Measurements from ENCODE around the gene ADARB2. TPM values are rescaled to one million over a fixed set of nuclear protein-coding genes. Genes with fewer than 3 reads are reported as not detected.

The ADARB2 gene
- total and polyA plus RNA-seq, 2 experiments from 2014 or later: 1.6 to 3.1 TPM

GRCh38 chr10:1138529-1138928 lies 598.8 kb downstream of the ADARB2 start:
- TF ChIP-seq, protein P1, sequence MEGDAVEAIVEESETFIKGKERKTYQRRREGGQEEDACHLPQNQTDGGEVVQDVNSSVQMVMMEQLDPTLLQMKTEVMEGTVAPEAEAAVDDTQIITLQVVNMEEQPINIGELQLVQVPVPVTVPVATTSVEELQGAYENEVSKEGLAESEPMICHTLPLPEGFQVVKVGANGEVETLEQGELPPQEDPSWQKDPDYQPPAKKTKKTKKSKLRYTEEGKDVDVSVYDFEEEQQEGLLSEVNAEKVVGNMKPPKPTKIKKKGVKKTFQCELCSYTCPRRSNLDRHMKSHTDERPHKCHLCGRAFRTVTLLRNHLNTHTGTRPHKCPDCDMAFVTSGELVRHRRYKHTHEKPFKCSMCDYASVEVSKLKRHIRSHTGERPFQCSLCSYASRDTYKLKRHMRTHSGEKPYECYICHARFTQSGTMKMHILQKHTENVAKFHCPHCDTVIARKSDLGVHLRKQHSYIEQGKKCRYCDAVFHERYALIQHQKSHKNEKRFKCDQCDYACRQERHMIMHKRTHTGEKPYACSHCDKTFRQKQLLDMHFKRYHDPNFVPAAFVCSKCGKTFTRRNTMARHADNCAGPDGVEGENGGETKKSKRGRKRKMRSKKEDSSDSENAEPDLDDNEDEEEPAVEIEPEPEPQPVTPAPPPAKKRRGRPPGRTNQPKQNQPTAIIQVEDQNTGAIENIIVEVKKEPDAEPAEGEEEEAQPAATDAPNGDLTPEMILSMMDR (IDR thresholded peaks at IDR 0.05; ENCODE audit: low read depth, low read length): no peak

DNA sequence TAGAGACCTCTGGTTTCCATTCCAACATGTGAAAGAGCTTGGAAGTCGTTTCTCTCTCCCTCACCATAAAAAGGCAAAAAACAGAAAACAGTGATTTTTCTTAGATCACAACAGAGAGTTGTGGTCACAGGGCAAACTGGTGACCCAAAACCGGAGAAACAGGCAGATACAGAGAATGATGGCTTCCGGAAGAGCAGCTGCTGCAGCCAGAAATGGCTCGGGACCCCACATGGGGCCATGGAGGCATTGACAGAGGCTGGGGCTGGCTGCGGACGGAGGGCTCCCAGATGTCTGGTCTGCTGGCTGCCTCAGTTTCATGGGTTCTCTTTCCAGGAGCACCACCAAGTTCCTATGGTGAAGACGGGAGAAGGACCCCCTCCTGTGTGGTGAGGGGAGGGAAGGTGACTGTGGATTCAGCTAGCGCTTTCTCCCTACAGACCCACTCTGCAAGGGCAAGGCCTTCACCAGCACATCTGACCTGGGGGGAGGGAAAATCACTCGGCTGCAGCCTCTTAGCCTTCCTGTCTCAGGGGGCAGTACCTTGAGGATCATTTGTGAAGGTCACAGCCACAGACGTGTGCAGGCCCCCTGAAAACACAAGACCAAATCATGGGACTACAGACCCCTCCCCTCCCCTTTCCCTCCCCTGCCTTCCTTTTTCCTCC lies 599.7 kb downstream of the ADARB2 start:
- no peaks in the 10 kb centered on the region for H3K36me3 ChIP-seq
- H3K27me3 ChIP-seq: no peaks in the 10 kb centered on the region
- no peaks in the 10 kb centered on the region for H3K9me3 ChIP-seq (ENCODE audit: low read depth)
- no peak for DNase-seq (ENCODE audit: low read depth in 1 of 2, low spot score in 1 of 2)
- H3K27ac ChIP-seq: no peak overlapping the region
- H3K4me1 ChIP-seq (ENCODE audit: low read depth): no peaks in the 10 kb centered on the region
- TF ChIP-seq, protein P1 (IDR thresholded peaks at IDR 0.05; ENCODE audit: low read depth, low read length): no peak
- H3K4me3 ChIP-seq: no peak overlapping the region

More at GRCh38 chr10:1138529-1138928, 598.8 kb downstream of the ADARB2 start:
- no peaks in the 10 kb centered on the region for H3K4me1 ChIP-seq (ENCODE audit: low read depth)
- no peak overlapping the region for H3K27ac ChIP-seq
- H3K36me3 ChIP-seq: no peaks in the 10 kb centered on the region
- H3K27me3 ChIP-seq: no peaks in the 10 kb centered on the region
- no peak for DNase-seq (ENCODE audit: low read depth in 1 of 2, low spot score in 1 of 2)
- H3K4me3 ChIP-seq: no peak overlapping the region
- H3K9me3 ChIP-seq (ENCODE audit: low read depth): no peaks in the 10 kb centered on the region

DNA sequence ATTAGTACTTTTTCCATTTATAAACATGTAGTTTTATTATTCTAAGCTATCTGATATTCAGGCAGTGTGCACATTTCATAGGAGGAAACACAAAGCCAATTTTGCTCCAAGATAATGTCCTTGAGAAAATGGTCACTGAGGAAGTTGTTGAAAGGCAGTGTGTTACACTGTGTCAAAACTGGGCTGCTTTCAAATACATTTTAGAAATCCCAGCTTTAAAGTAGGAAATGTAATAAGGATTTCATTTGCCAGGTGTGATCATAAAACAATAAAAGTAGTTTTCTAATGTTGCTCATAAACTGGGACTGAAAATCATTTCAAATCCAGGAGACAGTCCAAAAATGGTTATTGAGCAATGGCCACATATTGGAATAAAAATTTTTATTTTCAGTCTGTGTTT lies 601.1 kb downstream of the ADARB2 start:
- H3K27me3 ChIP-seq: no peaks in the 10 kb centered on the region
- H3K4me3 ChIP-seq: no peak overlapping the region
- no peaks in the 10 kb centered on the region for H3K36me3 ChIP-seq
- no peaks in the 10 kb centered on the region for H3K4me1 ChIP-seq (ENCODE audit: low read depth)
- TF ChIP-seq, protein P1 (IDR thresholded peaks at IDR 0.05; ENCODE audit: low read depth, low read length): no peak
- DNase-seq (ENCODE audit: low read depth in 1 of 2, low spot score in 1 of 2): no peak
- H3K9me3 ChIP-seq (ENCODE audit: low read depth): no peaks in the 10 kb centered on the region
- H3K27ac ChIP-seq: no peak overlapping the region

DNA sequence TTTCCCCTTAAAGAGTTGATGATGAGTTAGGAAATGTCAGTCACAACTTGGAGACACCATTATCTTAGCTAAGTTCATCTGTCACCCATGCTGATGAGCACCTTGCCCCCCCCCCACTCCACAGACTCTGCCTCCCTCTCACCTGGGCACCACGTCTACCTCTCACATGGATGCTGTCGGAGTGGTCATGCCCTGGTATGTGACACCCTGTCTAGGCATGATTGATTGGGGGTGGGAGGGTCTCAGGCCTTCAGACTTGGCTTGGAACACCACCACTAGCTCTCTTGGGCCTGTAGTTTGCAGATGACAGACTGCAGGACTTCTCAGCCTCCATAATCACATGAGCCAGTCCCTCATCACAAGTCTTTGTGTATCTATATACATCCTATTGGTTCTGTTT lies 603.2 kb downstream of the ADARB2 start:
- Histone ChIP-seq H3K36me3 (peaks cover 9% of the 10 kb centered on the region), H3K9me3 (ENCODE audit: low read depth) (no peaks in the 10 kb centered on the region), H3K4me3 (no peak overlapping the region), H3K27me3 (no peaks in the 10 kb centered on the region), H3K4me1 (ENCODE audit: low read depth) (no peaks in the 10 kb centered on the region), H3K27ac (no peak overlapping the region)
- DNase-seq (ENCODE audit: low read depth in 1 of 2, low spot score in 1 of 2): no peak
- TF ChIP-seq, protein P1 (IDR thresholded peaks at IDR 0.05; ENCODE audit: low read depth, low read length): no peak

DNA sequence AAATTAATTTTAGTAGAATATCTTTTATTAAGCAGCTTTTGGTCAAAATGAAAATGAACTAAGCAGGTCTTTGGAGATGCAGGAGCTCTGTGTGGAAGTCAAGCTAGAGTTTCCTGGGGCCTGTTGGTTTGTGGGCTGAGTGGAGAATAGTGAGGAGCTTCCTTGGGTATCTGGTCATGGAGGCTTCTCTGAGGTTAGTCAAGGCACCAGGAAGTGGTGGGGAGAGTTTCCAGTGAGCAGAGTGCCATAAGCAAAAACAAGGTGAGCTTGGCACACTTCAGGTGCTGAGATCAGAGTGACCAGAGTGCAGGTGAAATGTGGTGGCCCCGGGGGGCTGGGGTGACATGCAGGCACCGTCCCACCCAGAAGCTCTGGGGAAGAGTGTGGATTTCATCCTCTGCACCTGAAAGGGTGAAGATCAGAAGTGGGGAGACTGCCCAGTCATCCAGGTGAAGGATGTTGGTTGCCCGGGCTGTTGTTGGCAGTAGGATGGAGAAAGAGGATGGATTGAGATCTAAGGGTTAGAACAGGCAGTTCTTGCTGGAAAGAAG lies 603.8 kb downstream of the ADARB2 start:
- Histone ChIP-seq H3K4me1 (ENCODE audit: low read depth) (no peaks in the 10 kb centered on the region), H3K4me3 (no peak overlapping the region), H3K27ac (no peak overlapping the region), H3K36me3 (peaks cover 14% of the 10 kb centered on the region), H3K27me3 (no peaks in the 10 kb centered on the region), H3K9me3 (ENCODE audit: low read depth) (no peaks in the 10 kb centered on the region)
- DNase-seq (ENCODE audit: low read depth in 1 of 2, low spot score in 1 of 2): no peak
- TF ChIP-seq, protein P1 (IDR thresholded peaks at IDR 0.05; ENCODE audit: low read depth, low read length): no peak
